Nephron (organoid): ENCODE data around the gene NUDT22.

Experiments
- H3K27ac Mint-ChIP-seq, 3 experiments: 2 replicates each; pipeline ENCODE4 v1.8.0; 2020; ENCODE audit warnings: mixed read lengths in 3 of 3, mild to moderate bottlenecking in 2 of 3, moderate library complexity in 1 of 3
- H3K27me3 Mint-ChIP-seq: 2 replicates; pipeline ENCODE4 v1.8.0; 2021; ENCODE audit warnings: low read depth, mild to moderate bottlenecking, moderate library complexity, mixed read lengths
- H3K36me3 Mint-ChIP-seq: 2 replicates; pipeline ENCODE4 v1.8.0; 2020; ENCODE audit warnings: low read depth, mixed read lengths
- H3K4me1 Mint-ChIP-seq: 2 replicates; pipeline ENCODE4 v1.8.0; 2020; ENCODE audit warnings: mixed read lengths
- H3K4me3 Mint-ChIP-seq, 3 experiments: 2 replicates each; pipeline ENCODE4 v1.8.0; 2020; ENCODE audit warnings: mild to moderate bottlenecking in 3 of 3, mixed read lengths in 3 of 3, moderate library complexity in 2 of 3
- H3K9me3 Mint-ChIP-seq: 2 replicates; pipeline ENCODE4 v1.8.0; 2020; ENCODE audit warnings: mixed read lengths
- CTCF ChIP-seq, 3 experiments: fragments of 200-600 bp; sonication (generic); IDR thresholded peaks; one replicate each; pipeline ENCODE4 v1.5.0; 2021; ENCODE audit warnings: antibody characterized with exemption in 3 of 3; ENCODE audit not compliant: unreplicated experiment in 3 of 3

The NUDT22 gene

GRCh38 chr11:64254326-64254725 lies 28.3 kb downstream of the NUDT22 start:
- TF ChIP-seq CTCF (IDR thresholded peaks at IDR 0.05; ENCODE audit: unreplicated experiment in 3 of 3): no peak
- no peaks in the 10 kb centered on the region for H3K27me3 Mint-ChIP-seq
- peak overlapping the region; percentile 42 to 76 (median 45) for H3K4me3 Mint-ChIP-seq
- H3K27ac Mint-ChIP-seq: no peak overlapping the region
- peaks cover 8% of the 10 kb centered on the region for H3K4me1 Mint-ChIP-seq
- no peaks in the 10 kb centered on the region for H3K9me3 Mint-ChIP-seq
- peaks cover 14% of the 10 kb centered on the region for H3K36me3 Mint-ChIP-seq

- peaks cover 23% of the 10 kb centered on the region for H3K36me3 Mint-ChIP-seq
- TF ChIP-seq CTCF (IDR thresholded peaks at IDR 0.05; ENCODE audit: unreplicated experiment in 3 of 3): no peak
- H3K4me3 Mint-ChIP-seq: peak overlapping the region in 1 of 3 experiments; percentile 12
- H3K27me3 Mint-ChIP-seq: no peaks in the 10 kb centered on the region
- H3K4me1 Mint-ChIP-seq: no peaks in the 10 kb centered on the region
- H3K9me3 Mint-ChIP-seq: no peaks in the 10 kb centered on the region
- no peak overlapping the region for H3K27ac Mint-ChIP-seq
Measured at GRCh38 chr11:64255135-64256128, 29.4 kb downstream of the NUDT22 start.

GRCh38 chr11:64256300-64256699 lies 30.2 kb downstream of the NUDT22 start:
- no peak overlapping the region for H3K4me3 Mint-ChIP-seq

GRCh38 chr11:64258356-64258755 lies 32.3 kb downstream of the NUDT22 start:
- Mint-ChIP-seq H3K27me3 (no peaks in the 10 kb centered on the region), H3K9me3 (no peaks in the 10 kb centered on the region), H3K36me3 (peaks cover 30% of the 10 kb centered on the region), H3K4me3 (no peak overlapping the region), H3K4me1 (no peaks in the 10 kb centered on the region), H3K27ac (no peak overlapping the region)
- no peak for TF ChIP-seq CTCF (IDR thresholded peaks at IDR 0.05; ENCODE audit: unreplicated experiment in 3 of 3)

More at GRCh38 chr11:64256300-64256699, 30.2 kb downstream of the NUDT22 start:
- Mint-ChIP-seq H3K27me3 (no peaks in the 10 kb centered on the region), H3K9me3 (no peaks in the 10 kb centered on the region), H3K4me1 (no peaks in the 10 kb centered on the region), H3K27ac (no peak overlapping the region), H3K36me3 (peaks cover 23% of the 10 kb centered on the region)
- TF ChIP-seq CTCF (IDR thresholded peaks at IDR 0.05; ENCODE audit: unreplicated experiment in 3 of 3): no peak

- Mint-ChIP-seq H3K27ac (no peak overlapping the region), H3K4me1 (no peaks in the 10 kb centered on the region), H3K4me3 (no peak overlapping the region), H3K36me3 (peaks cover 27% of the 10 kb centered on the region), H3K27me3 (no peaks in the 10 kb centered on the region), H3K9me3 (no peaks in the 10 kb centered on the region)
- no peak for TF ChIP-seq CTCF (IDR thresholded peaks at IDR 0.05; ENCODE audit: unreplicated experiment in 3 of 3)
Measured at GRCh38 chr11:64258946-64259532, 33.0 kb downstream of the NUDT22 start.
